Activated naive CD8-positive, alpha-beta T cell treated with anti-CD3 and anti-CD28 coated beads for 36 hours (primary cell): ENCODE data around the gene IL9. TPM values are rescaled to one million over a fixed set of nuclear protein-coding genes. Genes with fewer than 3 reads are reported as not detected.
"Not testable (repeated sequence)": the region's sequence is repeated elsewhere in the genome, so short reads cannot be mapped to it uniquely, and the experiment has no call there.

ENCODE experiments used
- DNase-seq: peaks from one replicate; pipeline ENCODE4 v3.0.0; 2021
- H3K27ac Mint-ChIP-seq: one replicate; pipeline ENCODE4 v1.8.0; 2022; ENCODE audit warnings: mild to moderate bottlenecking, moderate library complexity, mixed read lengths
- H3K27me3 Mint-ChIP-seq: one replicate; pipeline ENCODE4 v1.8.0; 2022; ENCODE audit warnings: mild to moderate bottlenecking, mixed read lengths
- H3K36me3 Mint-ChIP-seq: one replicate; pipeline ENCODE4 v1.8.0; 2021; ENCODE audit warnings: mild to moderate bottlenecking, mixed read lengths
- H3K4me1 Mint-ChIP-seq: one replicate; pipeline ENCODE4 v1.8.0; 2021; ENCODE audit warnings: mixed read lengths
- H3K4me3 Mint-ChIP-seq: one replicate; pipeline ENCODE4 v1.8.0; 2022; ENCODE audit warnings: mild to moderate bottlenecking, moderate library complexity, mixed read lengths
- H3K9me3 Mint-ChIP-seq: one replicate; pipeline ENCODE4 v1.8.0; 2022; ENCODE audit warnings: mixed read lengths
- total RNA-seq, 2 experiments: library from RNA; stranded (reverse); gene quantifications; one replicate each; pipeline ENCODE4 v1.2.3, GENCODE V29; 2021

The IL9 gene
- total RNA-seq, 2 experiments from 2014 or later: not detected

GRCh38 chr5:135866016-135866415 lies 29.6 kb downstream of the IL9 start:
- no peak for DNase-seq
- H3K36me3 Mint-ChIP-seq: no peaks in the 10 kb centered on the region
- H3K27me3 Mint-ChIP-seq: no peaks in the 10 kb centered on the region
- H3K27ac Mint-ChIP-seq: no peak overlapping the region
- no peak overlapping the region for H3K4me3 Mint-ChIP-seq
- H3K4me1 Mint-ChIP-seq: no peaks in the 10 kb centered on the region
- no peaks in the 10 kb centered on the region for H3K9me3 Mint-ChIP-seq

- H3K27me3 Mint-ChIP-seq: no peaks in the 10 kb centered on the region
- no peaks in the 10 kb centered on the region for H3K4me1 Mint-ChIP-seq
- no peak overlapping the region for H3K4me3 Mint-ChIP-seq
- DNase-seq: no peak
- no peak overlapping the region for H3K27ac Mint-ChIP-seq
- H3K36me3 Mint-ChIP-seq: no peaks in the 10 kb centered on the region
- no peaks in the 10 kb centered on the region for H3K9me3 Mint-ChIP-seq
Measured at GRCh38 chr5:135864503-135865435, 30.9 kb downstream of the IL9 start.

GRCh38 chr5:135862744-135863143 lies 32.9 kb downstream of the IL9 start:
- Mint-ChIP-seq H3K4me1 (no peaks in the 10 kb centered on the region), H3K4me3 (no peak overlapping the region), H3K36me3 (no peaks in the 10 kb centered on the region), H3K27ac (no peak overlapping the region), H3K9me3 (no peaks in the 10 kb centered on the region), H3K27me3 (peaks cover 3% of the 10 kb centered on the region)
- DNase-seq: no peak

DNA sequence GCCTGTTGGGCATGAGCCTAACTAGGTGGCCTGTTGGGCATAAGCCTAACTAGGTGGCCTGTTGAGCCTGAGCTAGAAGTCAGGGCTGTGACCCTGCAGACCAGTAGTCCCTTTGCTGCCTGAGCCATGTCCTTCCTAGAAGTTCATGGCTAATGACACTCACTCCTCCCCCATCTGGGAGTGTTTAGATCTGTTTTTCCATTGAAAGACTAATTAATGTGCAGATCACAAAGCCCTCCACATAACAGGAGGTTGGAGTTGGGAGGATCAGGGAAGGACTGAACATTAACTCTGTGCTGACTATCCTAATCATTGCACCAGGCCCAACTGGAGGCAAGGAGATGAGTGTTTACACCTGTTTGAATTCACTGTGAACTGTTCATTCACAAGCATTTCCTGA lies 33.6 kb downstream of the IL9 start:
- H3K4me3 Mint-ChIP-seq: no peak overlapping the region
- H3K27ac Mint-ChIP-seq: no peak overlapping the region
- no peak for DNase-seq
- H3K4me1 Mint-ChIP-seq: no peaks in the 10 kb centered on the region
- no peaks in the 10 kb centered on the region for H3K36me3 Mint-ChIP-seq
- no peaks in the 10 kb centered on the region for H3K9me3 Mint-ChIP-seq
- H3K27me3 Mint-ChIP-seq: peaks cover 3% of the 10 kb centered on the region

DNA sequence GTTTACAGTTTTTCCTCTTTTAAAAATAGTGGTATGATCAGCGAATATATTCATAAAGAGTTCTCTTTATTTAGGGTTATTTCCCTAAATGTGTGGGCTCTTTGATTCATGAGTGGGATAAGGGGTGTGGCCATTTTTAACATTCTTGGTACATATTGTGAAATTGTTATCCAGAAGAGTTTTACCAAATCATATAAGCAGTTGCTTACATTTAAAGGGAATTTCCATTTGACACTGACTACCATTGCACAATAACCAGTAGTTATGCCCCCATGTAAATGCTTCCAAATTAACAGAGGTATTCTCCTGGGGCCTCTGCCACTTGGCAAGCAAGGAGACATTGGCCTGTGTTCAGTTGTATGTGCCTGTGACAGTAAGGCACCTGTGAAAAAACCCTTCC lies 34.0 kb downstream of the IL9 start:
- no peaks in the 10 kb centered on the region for H3K9me3 Mint-ChIP-seq
- DNase-seq: no peak
- no peak overlapping the region for H3K27ac Mint-ChIP-seq
- peaks cover 6% of the 10 kb centered on the region for H3K27me3 Mint-ChIP-seq
- H3K36me3 Mint-ChIP-seq: no peaks in the 10 kb centered on the region
- no peaks in the 10 kb centered on the region for H3K4me1 Mint-ChIP-seq
- H3K4me3 Mint-ChIP-seq: no peak overlapping the region

GRCh38 chr5:135859641-135860040 lies 36.0 kb downstream of the IL9 start:
- Mint-ChIP-seq H3K9me3 (no peaks in the 10 kb centered on the region), H3K36me3 (no peaks in the 10 kb centered on the region), H3K27ac (no peak overlapping the region), H3K4me3 (no peak overlapping the region), H3K27me3 (peaks cover 12% of the 10 kb centered on the region), H3K4me1 (no peaks in the 10 kb centered on the region)
- no peak for DNase-seq

DNA sequence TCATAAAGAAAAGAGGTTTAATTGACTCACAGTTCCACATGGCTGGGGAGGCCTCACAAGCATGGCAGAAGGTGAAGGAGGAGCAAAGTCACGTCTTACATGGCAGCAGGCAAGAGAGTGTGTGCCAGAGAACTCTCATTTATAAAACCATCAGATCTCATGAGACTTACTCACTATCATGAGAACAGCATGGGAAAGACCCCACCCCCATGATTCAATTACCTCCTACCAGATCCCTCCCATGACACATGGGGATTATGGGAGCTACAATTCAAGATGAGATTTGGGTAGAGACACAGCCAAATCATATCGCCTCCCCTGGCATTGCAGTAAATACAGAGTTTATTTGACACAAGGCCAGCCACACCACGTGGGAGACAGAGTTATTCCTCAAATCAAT lies 36.5 kb downstream of the IL9 start:
- H3K27ac Mint-ChIP-seq, H3K4me3 Mint-ChIP-seq, H3K4me1 Mint-ChIP-seq, H3K36me3 Mint-ChIP-seq, H3K9me3 Mint-ChIP-seq, DNase-seq: not testable (repeated sequence)
- H3K27me3 Mint-ChIP-seq: peaks cover 12% of the 10 kb centered on the region

- no peaks in the 10 kb centered on the region for H3K36me3 Mint-ChIP-seq
- H3K4me1 Mint-ChIP-seq: no peaks in the 10 kb centered on the region
- H3K9me3 Mint-ChIP-seq: no peaks in the 10 kb centered on the region
- no peak overlapping the region for H3K27ac Mint-ChIP-seq
- H3K27me3 Mint-ChIP-seq: peaks cover 12% of the 10 kb centered on the region
- no peak for DNase-seq
- H3K4me3 Mint-ChIP-seq: no peak overlapping the region
Measured at GRCh38 chr5:135857630-135858311, 37.9 kb downstream of the IL9 start.

DNA sequence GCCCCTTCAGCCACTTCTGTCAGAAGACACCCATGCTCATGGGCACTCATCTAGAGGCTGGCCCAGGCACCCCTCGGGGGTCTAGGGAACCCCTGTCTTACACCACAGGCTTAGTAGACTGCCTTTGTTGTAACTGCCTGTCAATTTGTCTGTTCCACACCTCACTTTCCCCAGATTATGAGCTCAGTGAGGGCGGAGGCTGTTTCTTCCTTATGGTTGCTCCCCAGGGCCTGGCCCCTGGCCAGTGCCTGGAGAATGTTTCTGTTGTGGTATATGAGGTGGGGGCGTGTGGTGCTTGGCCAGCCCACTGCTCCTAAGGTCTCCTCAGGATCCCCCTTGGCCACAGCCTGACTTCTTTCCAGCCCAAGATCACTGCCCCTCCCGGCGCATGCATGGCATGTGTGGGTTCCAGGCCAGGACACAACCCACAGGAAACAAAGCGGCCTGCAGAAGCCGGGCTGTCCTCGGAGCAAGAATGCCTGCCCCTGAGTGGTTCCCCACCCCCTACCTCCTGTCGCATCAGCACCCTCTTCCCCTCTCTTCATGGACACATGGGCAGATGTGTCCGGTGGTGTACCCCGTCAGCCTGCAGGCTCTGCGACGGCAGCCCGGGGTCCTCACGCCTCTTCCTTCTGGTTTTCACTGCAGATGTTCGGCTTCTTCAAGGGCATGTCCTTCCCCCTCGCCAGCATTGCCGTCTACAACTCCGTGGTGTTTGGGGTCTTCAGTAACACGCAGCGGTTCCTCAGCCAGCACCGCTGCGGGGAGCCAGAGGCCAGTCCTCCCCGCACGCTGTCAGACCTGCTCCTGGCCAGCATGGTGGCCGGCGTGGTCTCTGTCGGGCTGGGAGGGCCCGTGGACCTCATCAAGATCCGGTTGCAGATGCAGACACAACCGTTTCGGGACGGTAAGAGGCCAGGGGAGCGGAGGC lies 43.5 kb downstream of the IL9 start:
- no peaks in the 10 kb centered on the region for H3K36me3 Mint-ChIP-seq
- H3K4me3 Mint-ChIP-seq: no peak overlapping the region
- peaks cover 10% of the 10 kb centered on the region for H3K27me3 Mint-ChIP-seq
- H3K9me3 Mint-ChIP-seq: no peaks in the 10 kb centered on the region
- H3K27ac Mint-ChIP-seq: no peak overlapping the region
- DNase-seq: no peak
- no peaks in the 10 kb centered on the region for H3K4me1 Mint-ChIP-seq

- no peak for DNase-seq
- H3K4me3 Mint-ChIP-seq: no peak overlapping the region
- H3K27me3 Mint-ChIP-seq: peaks cover 5% of the 10 kb centered on the region
- no peaks in the 10 kb centered on the region for H3K36me3 Mint-ChIP-seq
- H3K27ac Mint-ChIP-seq: no peak overlapping the region
- no peaks in the 10 kb centered on the region for H3K4me1 Mint-ChIP-seq
- H3K9me3 Mint-ChIP-seq: no peaks in the 10 kb centered on the region
Measured at GRCh38 chr5:135851186-135851914, 44.3 kb downstream of the IL9 start.

DNA sequence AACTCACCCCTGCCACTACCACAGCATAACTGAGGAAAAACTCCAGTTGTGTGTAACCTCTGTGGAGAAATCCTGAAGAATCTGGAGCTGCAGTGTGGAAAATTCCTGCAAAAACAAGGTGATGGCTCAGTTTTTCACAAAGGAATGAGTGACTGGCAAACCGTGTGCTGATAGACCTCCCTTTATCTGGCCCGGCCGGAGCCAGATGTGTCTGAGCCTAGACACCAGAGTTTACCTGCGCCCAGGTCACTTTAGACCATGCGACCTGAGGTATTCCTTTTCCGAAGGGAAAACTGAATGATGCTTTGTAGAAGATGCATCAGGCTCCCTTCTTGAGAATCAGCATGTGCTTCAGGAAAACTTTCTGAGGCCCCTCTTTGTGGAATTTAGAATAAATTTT lies 45.0 kb downstream of the IL9 start:
- Mint-ChIP-seq H3K4me3 (no peak overlapping the region), H3K27me3 (no peaks in the 10 kb centered on the region), H3K36me3 (no peaks in the 10 kb centered on the region), H3K9me3 (no peaks in the 10 kb centered on the region), H3K4me1 (no peaks in the 10 kb centered on the region), H3K27ac (no peak overlapping the region)
- DNase-seq: no peak

DNA sequence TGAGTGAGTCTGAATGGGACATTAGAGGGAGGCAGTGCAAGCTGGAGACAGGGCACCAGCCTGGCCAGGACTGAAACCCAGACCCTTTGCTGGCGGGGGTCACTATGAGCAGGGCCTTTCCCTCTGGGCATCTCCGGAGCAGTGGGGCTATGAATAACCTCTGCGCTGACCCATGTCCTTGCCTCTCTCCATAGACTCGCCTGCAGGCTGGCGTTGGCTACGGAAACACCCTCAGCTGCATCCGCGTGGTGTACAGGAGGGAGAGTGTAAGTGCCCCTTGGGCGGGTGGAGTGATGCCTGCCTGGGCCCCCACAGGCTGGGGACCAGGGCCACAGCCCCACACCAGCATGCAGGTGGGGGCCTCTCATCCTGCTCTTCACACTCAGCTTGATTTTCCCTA lies 45.4 kb downstream of the IL9 start:
- no peaks in the 10 kb centered on the region for H3K36me3 Mint-ChIP-seq
- H3K27me3 Mint-ChIP-seq: no peaks in the 10 kb centered on the region
- H3K4me1 Mint-ChIP-seq: no peaks in the 10 kb centered on the region
- no peak overlapping the region for H3K27ac Mint-ChIP-seq
- no peaks in the 10 kb centered on the region for H3K9me3 Mint-ChIP-seq
- no peak for DNase-seq
- no peak overlapping the region for H3K4me3 Mint-ChIP-seq

DNA sequence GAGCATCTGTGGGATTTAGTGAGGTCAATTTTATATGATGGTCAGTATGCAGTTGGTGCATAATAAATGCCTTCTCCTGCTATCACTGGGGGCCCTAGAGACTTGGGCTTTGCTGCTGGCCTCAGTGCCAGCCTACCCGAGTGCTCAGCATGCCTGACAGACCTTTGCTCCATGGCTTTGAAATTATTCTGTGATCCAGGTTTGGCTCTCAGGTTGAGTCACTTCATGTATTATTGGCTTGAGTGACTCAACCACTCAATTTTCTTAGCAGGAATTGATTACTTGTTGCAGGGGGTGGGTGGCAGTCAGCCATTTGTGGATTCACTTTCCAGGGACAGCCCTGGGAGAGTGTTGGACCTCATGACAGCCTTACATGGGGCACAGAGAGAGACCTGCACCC lies 47.7 kb downstream of the IL9 start:
- Mint-ChIP-seq H3K4me1 (no peaks in the 10 kb centered on the region), H3K4me3 (no peak overlapping the region), H3K27ac (no peak overlapping the region), H3K36me3 (no peaks in the 10 kb centered on the region), H3K9me3 (no peaks in the 10 kb centered on the region), H3K27me3 (no peaks in the 10 kb centered on the region)
- no peak for DNase-seq

- DNase-seq: no peak
- H3K4me1 Mint-ChIP-seq: no peaks in the 10 kb centered on the region
- peaks cover 3% of the 10 kb centered on the region for H3K27me3 Mint-ChIP-seq
- no peak overlapping the region for H3K4me3 Mint-ChIP-seq
- H3K27ac Mint-ChIP-seq: no peak overlapping the region
- no peaks in the 10 kb centered on the region for H3K36me3 Mint-ChIP-seq
- no peaks in the 10 kb centered on the region for H3K9me3 Mint-ChIP-seq
Measured at GRCh38 chr5:135846311-135846710, 49.3 kb downstream of the IL9 start.
